GM12873 (cell line): ENCODE data around the gene MMP20.

ENCODE experiments used
- TF ChIP-seq, protein P1 (sequence below): IDR thresholded peaks from 2 replicates; pipeline ENCODE4 v1.5.1; 2012; ENCODE audit warnings: low read depth, mild to moderate bottlenecking, moderate library complexity, low read length, control low read depth; ENCODE audit not compliant: insufficient read depth; ENCODE audit errors: missing control alignments

Gene MMP20

DNA sequence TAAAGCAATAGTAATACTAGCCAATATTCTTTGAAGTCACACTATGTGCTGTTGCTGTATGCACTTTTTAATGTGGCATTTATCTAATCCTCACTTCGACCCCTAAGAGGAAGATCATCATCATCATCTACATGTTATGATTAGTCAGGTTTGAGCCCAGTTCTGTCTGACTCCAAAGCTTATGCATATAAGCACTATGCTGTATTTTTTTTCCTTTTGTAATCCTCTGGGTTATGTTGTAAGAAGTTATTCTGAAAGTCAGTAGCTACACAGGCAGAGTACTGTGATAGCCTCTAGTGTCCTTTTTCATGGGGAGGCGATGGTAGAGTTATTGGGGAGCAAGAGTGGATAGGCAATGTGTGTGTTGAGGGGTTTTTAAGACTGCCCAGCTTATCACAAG, 11.1 kb downstream of the MMP20 start:
- TF ChIP-seq, protein P1, sequence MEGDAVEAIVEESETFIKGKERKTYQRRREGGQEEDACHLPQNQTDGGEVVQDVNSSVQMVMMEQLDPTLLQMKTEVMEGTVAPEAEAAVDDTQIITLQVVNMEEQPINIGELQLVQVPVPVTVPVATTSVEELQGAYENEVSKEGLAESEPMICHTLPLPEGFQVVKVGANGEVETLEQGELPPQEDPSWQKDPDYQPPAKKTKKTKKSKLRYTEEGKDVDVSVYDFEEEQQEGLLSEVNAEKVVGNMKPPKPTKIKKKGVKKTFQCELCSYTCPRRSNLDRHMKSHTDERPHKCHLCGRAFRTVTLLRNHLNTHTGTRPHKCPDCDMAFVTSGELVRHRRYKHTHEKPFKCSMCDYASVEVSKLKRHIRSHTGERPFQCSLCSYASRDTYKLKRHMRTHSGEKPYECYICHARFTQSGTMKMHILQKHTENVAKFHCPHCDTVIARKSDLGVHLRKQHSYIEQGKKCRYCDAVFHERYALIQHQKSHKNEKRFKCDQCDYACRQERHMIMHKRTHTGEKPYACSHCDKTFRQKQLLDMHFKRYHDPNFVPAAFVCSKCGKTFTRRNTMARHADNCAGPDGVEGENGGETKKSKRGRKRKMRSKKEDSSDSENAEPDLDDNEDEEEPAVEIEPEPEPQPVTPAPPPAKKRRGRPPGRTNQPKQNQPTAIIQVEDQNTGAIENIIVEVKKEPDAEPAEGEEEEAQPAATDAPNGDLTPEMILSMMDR: no peak

DNA sequence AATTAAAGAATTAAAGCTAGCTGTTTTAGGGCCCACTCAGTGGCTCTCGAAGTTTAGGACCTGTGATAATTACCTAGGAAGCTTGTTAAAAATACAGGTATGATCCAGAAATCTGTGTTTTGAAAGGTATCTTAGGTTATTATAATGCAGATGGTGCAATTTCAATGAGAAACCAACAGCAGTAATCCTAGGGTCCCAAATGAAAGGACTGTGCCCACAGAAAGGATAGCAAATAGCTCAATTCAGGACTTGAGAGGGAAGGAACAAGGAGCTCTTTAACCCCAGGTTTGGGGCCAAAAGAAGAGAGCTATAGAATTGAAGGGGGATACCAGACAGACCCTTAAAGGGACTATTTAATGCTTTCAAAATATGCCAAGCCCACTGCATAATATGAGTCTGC, 11.7 kb downstream of the MMP20 start:
- TF ChIP-seq, protein P1: no peak

DNA sequence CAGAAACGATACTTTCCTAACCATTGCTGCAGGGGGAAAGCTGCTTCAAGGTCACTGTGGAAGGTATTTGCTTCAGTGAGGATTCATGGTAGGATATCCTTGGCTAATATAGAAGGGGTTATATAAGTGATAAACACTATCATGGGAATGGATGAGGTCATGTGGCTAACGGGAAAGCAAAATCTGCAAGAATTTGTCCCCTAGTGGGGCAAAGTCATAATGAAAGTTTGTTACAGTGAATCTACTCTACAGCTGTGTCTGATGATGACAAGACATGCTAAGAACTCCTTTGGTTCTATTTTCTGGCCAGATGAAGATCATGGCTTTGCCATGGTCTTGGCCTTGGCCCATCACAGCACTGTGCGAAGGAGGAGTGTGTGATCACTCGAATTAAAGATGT, 13.8 kb downstream of the MMP20 start:
- TF ChIP-seq, protein P1: peak; percentile 14

DNA sequence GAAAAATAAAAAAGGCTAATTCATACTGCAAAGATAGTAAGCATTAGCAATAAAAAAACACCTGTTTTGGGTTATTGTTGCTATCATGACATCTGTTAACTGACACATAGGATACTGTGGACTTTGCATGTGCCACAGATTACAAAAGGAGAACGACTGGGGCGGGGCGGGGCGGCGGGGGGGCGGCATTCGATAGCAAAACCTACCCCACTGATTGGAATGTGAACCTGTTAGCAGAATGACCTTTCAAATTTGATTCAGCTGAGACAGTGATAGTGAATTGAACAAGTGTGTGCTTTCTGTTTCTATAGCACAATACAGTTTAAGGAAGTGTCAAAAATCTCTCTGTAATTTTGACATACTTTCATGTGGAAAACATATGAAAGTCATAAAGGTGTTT, 14.9 kb downstream of the MMP20 start:
- TF ChIP-seq, protein P1: no peak

DNA sequence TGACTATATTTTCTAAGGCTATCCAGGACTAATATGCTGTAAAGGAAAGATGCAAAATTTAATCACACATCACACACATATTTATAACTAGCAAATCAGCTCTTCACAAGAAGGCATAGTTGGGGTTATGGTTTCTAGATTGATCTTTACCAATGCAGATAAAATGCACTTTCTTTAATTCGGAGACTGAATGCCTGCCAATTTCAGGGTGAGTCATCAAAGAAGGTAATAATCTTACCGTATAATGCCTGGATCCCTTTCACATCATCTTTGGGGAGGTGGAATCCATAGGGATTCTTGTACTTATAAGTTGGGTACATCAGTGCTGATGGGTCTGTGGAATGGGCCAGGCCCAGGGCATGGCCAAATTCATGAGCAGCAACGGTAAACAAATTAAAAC, 16.4 kb downstream of the MMP20 start:
- TF ChIP-seq, protein P1: no peak

DNA sequence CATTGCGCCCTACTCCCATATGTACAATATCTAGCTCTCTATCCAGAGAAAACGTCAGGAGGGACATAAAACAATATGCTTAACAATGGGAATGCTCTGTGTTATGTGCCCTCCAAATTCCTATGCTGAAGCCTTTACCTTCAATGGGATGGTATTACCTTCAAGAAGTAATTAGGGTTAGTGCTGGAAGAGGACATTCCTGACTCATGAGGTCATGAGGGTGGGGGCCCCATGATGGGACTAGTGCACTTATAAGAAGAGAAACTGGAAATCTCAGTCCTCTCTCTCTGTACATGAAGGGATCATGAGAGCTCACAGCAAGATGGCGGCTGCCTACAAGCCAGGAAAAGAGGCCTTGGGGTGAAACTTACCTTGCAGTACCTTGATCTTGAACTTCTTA, 20.3 kb downstream of the MMP20 start:
- TF ChIP-seq, protein P1: no peak

DNA sequence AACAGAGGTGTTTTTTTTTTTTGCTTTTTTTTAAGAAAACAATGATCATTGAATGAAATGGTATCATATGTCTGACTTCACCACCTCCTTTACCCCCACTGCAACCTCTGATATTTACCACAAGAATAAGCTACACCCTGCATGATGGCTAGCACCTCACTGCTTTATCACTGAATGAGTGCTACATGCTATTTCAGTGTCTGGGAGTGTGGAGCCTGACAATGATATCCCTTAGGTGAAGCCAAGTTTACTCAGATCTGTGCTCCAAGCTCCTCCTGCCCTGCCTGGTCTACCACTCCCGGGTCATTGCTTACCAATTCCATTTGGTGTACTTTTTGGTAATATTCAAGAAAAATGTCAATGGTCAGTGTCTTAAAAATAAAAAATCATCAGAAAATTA, 21.1 kb downstream of the MMP20 start:
- TF ChIP-seq, protein P1: no peak
